Uterus (tissue), 4 donors: ENCODE data around the gene SLCO1A2. TPM values are rescaled to one million over a fixed set of nuclear protein-coding genes. Genes with fewer than 3 reads are reported as not detected.

Experiments
- DNase-seq, 2 donors: peaks; one replicate each; pipeline ENCODE4 v3.0.0-alpha.2; 2019 to 2020
- H3K27ac ChIP-seq, 2 donors: fragments of 200-600 bp; sonication (generic); 1 replicate in 1 of 2; 2 replicates in 1 of 2; pipeline ENCODE4 v1.5.1; 2016 to 2018
- H3K27me3 ChIP-seq, 2 donors: fragments of 200-600 bp; sonication (generic); one replicate each; pipeline ENCODE4 v1.5.1; 2018 to 2019; ENCODE audit warnings: control low read depth in 1 of 2
- H3K36me3 ChIP-seq, 2 donors: fragments of 200-600 bp; sonication (generic); one replicate each; pipeline ENCODE4 v1.5.1; 2019; ENCODE audit warnings: control low read depth in 1 of 2
- H3K4me1 ChIP-seq, 2 donors: fragments of 200-600 bp; sonication (generic); one replicate each; pipeline ENCODE4 v1.5.1; 2018 to 2019; ENCODE audit warnings: control low read depth in 1 of 2
- H3K4me3 ChIP-seq, 2 donors: fragments of 200-600 bp; sonication (generic); 1 replicate in 1 of 2; 2 replicates in 1 of 2; pipeline ENCODE4 v1.5.1; 2018 to 2019; ENCODE audit warnings: mild to moderate bottlenecking in 1 of 2
- H3K9me3 ChIP-seq, 2 donors: fragments of 200-600 bp; sonication (generic); one replicate each; pipeline ENCODE4 v1.5.1; 2019; ENCODE audit warnings: control low read depth in 1 of 2
- POLR2A ChIP-seq, 2 donors: fragments of 450-650 bp; IDR thresholded peaks; one replicate each; pipeline ENCODE4 v1.6.1; 2016; ENCODE audit warnings: antibody characterized with exemption in 2 of 2, mild to moderate bottlenecking in 1 of 2, moderate library complexity in 1 of 2
- intact Hi-C: fragments of 100-400 bp; cut with DNase I; formaldehyde crosslinking; loops from one replicate; pipeline ENCODE4 v1.15.1; 2023; ENCODE audit warnings: low total_unique reads
- total RNA-seq, 4 donors: library from RNA; depleted of rRNA in 3 of 4; stranded (reverse); fragments of >200 nt in 3 of 4; gene quantifications; one replicate each; pipeline versions ENCODE4 v1.1.0 to v1.2.4, GENCODE V29; 2014 to 2023
- TF ChIP-seq, protein P1 (sequence below), 4 experiments: fragments of 200-600 bp in 2 of 4; fragments of 450-650 bp in 2 of 4; sonication (generic) in 2 of 4; IDR thresholded peaks; one replicate each; pipeline ENCODE4 v1.5.1; 2016 to 2019; ENCODE audit warnings: antibody characterized with exemption in 4 of 4, mild to moderate bottlenecking in 2 of 4, moderate library complexity in 1 of 4
- donor health status: DM: yes; HTN: yes; CAD: no.

Gene SLCO1A2
- total RNA-seq, 4 donors from 2014 or later: not detected

GRCh38 chr12:21353487-21353886 lies 18.8 kb upstream of the SLCO1A2 start:
- Histone ChIP-seq H3K36me3 (no peaks in the 10 kb centered on the region), H3K27me3 (no peaks in the 10 kb centered on the region), H3K4me3 (no peak overlapping the region), H3K9me3 (no peaks in the 10 kb centered on the region), H3K27ac (no peak overlapping the region), H3K4me1 (no peaks in the 10 kb centered on the region)
- no peak for DNase-seq
- TF ChIP-seq, protein P1, sequence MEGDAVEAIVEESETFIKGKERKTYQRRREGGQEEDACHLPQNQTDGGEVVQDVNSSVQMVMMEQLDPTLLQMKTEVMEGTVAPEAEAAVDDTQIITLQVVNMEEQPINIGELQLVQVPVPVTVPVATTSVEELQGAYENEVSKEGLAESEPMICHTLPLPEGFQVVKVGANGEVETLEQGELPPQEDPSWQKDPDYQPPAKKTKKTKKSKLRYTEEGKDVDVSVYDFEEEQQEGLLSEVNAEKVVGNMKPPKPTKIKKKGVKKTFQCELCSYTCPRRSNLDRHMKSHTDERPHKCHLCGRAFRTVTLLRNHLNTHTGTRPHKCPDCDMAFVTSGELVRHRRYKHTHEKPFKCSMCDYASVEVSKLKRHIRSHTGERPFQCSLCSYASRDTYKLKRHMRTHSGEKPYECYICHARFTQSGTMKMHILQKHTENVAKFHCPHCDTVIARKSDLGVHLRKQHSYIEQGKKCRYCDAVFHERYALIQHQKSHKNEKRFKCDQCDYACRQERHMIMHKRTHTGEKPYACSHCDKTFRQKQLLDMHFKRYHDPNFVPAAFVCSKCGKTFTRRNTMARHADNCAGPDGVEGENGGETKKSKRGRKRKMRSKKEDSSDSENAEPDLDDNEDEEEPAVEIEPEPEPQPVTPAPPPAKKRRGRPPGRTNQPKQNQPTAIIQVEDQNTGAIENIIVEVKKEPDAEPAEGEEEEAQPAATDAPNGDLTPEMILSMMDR (IDR thresholded peaks at IDR 0.05): no peak
- no peak for TF ChIP-seq POLR2A (IDR thresholded peaks at IDR 0.05)
- intact Hi-C loops: no loop called here

DNA sequence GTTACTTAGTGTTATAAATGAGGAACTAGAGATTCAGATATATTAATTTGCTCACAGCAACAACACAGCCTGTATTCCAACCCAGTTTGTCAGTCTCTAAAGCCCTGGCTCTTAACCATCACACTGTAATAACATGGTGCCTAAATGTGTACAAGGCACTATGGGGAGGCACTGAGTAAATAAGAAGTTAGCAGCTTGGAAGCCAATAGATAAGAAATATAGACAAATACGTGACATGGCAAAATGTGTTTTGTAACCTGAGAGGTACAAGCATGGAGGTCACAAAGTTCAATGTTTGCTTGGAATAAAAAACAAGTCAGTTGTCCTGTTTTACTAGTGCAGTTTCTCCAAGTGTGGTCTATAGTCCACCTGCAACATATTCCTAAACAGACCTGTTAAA lies 16.3 kb upstream of the SLCO1A2 start:
- DNase-seq: no peak
- H3K27ac ChIP-seq: no peak overlapping the region
- H3K4me3 ChIP-seq: no peak overlapping the region
- no peaks in the 10 kb centered on the region for H3K27me3 ChIP-seq
- TF ChIP-seq POLR2A (IDR thresholded peaks at IDR 0.05): no peak
- TF ChIP-seq, protein P1 (IDR thresholded peaks at IDR 0.05): no peak
- no peaks in the 10 kb centered on the region for H3K9me3 ChIP-seq
- no peaks in the 10 kb centered on the region for H3K36me3 ChIP-seq
- intact Hi-C loops: no loop called here
- no peaks in the 10 kb centered on the region for H3K4me1 ChIP-seq

GRCh38 chr12:21346542-21347205 lies 12.0 kb upstream of the SLCO1A2 start:
- Histone ChIP-seq H3K27me3 (no peaks in the 10 kb centered on the region), H3K36me3 (no peaks in the 10 kb centered on the region), H3K4me3 (no peak overlapping the region), H3K9me3 (no peaks in the 10 kb centered on the region), H3K4me1 (no peaks in the 10 kb centered on the region), H3K27ac (no peak overlapping the region)
- no peak for DNase-seq
- no peak for TF ChIP-seq POLR2A (IDR thresholded peaks at IDR 0.05)
- TF ChIP-seq, protein P1 (IDR thresholded peaks at IDR 0.05): no peak
- intact Hi-C loops: no loop called here

GRCh38 chr12:21343636-21344035 lies 8.9 kb upstream of the SLCO1A2 start:
- intact Hi-C loops: no loop called here
- no peaks in the 10 kb centered on the region for H3K9me3 ChIP-seq

GRCh38 chr12:21341769-21342168 lies 7.1 kb upstream of the SLCO1A2 start:
- no peaks in the 10 kb centered on the region for H3K4me1 ChIP-seq
- H3K9me3 ChIP-seq: no peaks in the 10 kb centered on the region
- no peaks in the 10 kb centered on the region for H3K27me3 ChIP-seq
- H3K4me3 ChIP-seq: no peak overlapping the region
- no peak overlapping the region for H3K27ac ChIP-seq
- H3K36me3 ChIP-seq: no peaks in the 10 kb centered on the region
- intact Hi-C loops: no loop called here
- DNase-seq: no peak
- no peak for TF ChIP-seq POLR2A (IDR thresholded peaks at IDR 0.05)
- TF ChIP-seq, protein P1 (IDR thresholded peaks at IDR 0.05): no peak

More at GRCh38 chr12:21343636-21344035, 8.9 kb upstream of the SLCO1A2 start:
- H3K4me3 ChIP-seq: no peak overlapping the region
- DNase-seq: no peak
- TF ChIP-seq POLR2A (IDR thresholded peaks at IDR 0.05): no peak
- TF ChIP-seq, protein P1 (IDR thresholded peaks at IDR 0.05): no peak
- H3K27ac ChIP-seq: no peak overlapping the region
- H3K36me3 ChIP-seq: no peaks in the 10 kb centered on the region
- H3K4me1 ChIP-seq: no peaks in the 10 kb centered on the region
- H3K27me3 ChIP-seq: no peaks in the 10 kb centered on the region
